ENCODE data around the gene L3MBTL4. TPM values are rescaled to one million over a fixed set of nuclear protein-coding genes. Genes with fewer than 3 reads are reported as not detected.

L3MBTL4 gene
- total RNA-seq, 1 experiment from 2014 or later: 0.87 TPM

DNA sequence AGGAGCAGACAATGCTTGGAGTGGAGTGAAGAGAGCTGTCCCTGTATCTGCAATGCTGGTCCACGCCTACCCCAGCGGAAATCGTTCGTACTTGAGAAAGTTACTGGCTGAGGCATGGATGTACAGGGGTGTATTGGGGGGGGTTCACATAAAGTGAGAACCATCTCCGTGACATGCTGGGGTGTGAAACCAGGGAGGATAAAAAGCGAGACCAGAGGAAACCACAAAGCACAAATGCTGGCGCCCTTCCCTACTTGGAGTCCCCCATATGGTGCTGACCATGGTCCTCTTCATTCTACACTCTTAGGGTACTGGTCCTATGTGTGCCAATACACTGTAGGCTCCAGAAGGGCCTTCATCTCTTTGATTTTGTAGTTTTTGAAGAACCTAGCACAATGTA lies 244.1 kb downstream of the L3MBTL4 start:
- intact Hi-C loops (cut with micrococcal nuclease; ENCODE audit: unreplicated experiment): no loop called here
- no peak for DNase-seq (ENCODE audit: low read depth, low spot score)
- in situ Hi-C loops (cut with HindIII; ENCODE audit: low pct_unique_long_range_greater_than_20kb, low sequenced_read_pairs): no loop called here
- BruUV-seq (replicated peaks): no TSS peak
- Histone ChIP-seq H3K36me3 (ENCODE audit: control insufficient read depth, insufficient read depth, low read length) (no peaks in the 10 kb centered on the region), H3K4me1 (ENCODE audit: control insufficient read depth, insufficient read depth, low read length) (no peaks in the 10 kb centered on the region), H3K27me3 (ENCODE audit: control insufficient read depth, insufficient read depth, low read length) (no peaks in the 10 kb centered on the region), H3K9me3 (ENCODE audit: control insufficient read depth, insufficient read depth, low read depth, low read length) (no peaks in the 10 kb centered on the region), H3K27ac (ENCODE audit: low read length) (no peak overlapping the region), H3K4me3 (ENCODE audit: low read depth in 2 of 2, low read length in 2 of 2) (no peak overlapping the region)
- TF ChIP-seq POLR2AphosphoS5 (IDR thresholded peaks at IDR 0.05; ENCODE audit: low read depth, low read length) (no peak), TCF7L2 (IDR thresholded peaks at IDR 0.05; ENCODE audit: low read depth, low read length) (no peak), SIN3A (IDR thresholded peaks at IDR 0.05; ENCODE audit: borderline replicate concordance, insufficient read depth, low read depth, low read length) (no peak)
- TF ChIP-seq, protein P1, sequence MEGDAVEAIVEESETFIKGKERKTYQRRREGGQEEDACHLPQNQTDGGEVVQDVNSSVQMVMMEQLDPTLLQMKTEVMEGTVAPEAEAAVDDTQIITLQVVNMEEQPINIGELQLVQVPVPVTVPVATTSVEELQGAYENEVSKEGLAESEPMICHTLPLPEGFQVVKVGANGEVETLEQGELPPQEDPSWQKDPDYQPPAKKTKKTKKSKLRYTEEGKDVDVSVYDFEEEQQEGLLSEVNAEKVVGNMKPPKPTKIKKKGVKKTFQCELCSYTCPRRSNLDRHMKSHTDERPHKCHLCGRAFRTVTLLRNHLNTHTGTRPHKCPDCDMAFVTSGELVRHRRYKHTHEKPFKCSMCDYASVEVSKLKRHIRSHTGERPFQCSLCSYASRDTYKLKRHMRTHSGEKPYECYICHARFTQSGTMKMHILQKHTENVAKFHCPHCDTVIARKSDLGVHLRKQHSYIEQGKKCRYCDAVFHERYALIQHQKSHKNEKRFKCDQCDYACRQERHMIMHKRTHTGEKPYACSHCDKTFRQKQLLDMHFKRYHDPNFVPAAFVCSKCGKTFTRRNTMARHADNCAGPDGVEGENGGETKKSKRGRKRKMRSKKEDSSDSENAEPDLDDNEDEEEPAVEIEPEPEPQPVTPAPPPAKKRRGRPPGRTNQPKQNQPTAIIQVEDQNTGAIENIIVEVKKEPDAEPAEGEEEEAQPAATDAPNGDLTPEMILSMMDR (IDR thresholded peaks at IDR 0.05): no peak
- TF ChIP-seq, protein P2, sequence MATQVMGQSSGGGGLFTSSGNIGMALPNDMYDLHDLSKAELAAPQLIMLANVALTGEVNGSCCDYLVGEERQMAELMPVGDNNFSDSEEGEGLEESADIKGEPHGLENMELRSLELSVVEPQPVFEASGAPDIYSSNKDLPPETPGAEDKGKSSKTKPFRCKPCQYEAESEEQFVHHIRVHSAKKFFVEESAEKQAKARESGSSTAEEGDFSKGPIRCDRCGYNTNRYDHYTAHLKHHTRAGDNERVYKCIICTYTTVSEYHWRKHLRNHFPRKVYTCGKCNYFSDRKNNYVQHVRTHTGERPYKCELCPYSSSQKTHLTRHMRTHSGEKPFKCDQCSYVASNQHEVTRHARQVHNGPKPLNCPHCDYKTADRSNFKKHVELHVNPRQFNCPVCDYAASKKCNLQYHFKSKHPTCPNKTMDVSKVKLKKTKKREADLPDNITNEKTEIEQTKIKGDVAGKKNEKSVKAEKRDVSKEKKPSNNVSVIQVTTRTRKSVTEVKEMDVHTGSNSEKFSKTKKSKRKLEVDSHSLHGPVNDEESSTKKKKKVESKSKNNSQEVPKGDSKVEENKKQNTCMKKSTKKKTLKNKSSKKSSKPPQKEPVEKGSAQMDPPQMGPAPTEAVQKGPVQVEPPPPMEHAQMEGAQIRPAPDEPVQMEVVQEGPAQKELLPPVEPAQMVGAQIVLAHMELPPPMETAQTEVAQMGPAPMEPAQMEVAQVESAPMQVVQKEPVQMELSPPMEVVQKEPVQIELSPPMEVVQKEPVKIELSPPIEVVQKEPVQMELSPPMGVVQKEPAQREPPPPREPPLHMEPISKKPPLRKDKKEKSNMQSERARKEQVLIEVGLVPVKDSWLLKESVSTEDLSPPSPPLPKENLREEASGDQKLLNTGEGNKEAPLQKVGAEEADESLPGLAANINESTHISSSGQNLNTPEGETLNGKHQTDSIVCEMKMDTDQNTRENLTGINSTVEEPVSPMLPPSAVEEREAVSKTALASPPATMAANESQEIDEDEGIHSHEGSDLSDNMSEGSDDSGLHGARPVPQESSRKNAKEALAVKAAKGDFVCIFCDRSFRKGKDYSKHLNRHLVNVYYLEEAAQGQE (IDR thresholded peaks at IDR 0.05; ENCODE audit: insufficient read depth in 1 of 2, low read depth in 2 of 2, low read length in 1 of 2): no peak
- POLR2A ChIA-PET: no interaction called here
- ATAC-seq: no peak
- CTCF ChIA-PET: no interaction called here

DNA sequence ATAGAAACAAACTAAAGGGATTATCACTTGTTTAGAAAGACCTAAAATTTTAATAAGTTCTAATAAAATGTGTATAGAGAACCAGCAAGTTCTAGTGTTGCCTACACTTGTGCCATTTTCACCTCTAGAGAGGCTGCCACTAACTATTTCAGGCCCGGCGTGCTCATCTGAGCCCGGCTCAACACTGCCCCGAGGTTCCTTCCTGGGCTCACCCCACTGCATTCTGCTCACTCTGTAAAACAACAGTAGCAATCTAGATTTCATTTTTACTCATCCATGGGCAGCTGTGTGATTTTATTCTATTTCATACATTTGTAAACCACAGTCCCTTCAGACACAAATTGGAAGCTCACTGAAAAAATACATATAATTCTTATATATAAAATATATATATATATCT lies 253.2 kb downstream of the L3MBTL4 start:
- no TSS peak for BruUV-seq (replicated peaks)
- Histone ChIP-seq H3K27ac (ENCODE audit: low read length) (no peak overlapping the region), H3K9me3 (ENCODE audit: control insufficient read depth, insufficient read depth, low read depth, low read length) (no peaks in the 10 kb centered on the region), H3K36me3 (ENCODE audit: control insufficient read depth, insufficient read depth, low read length) (no peaks in the 10 kb centered on the region), H3K27me3 (ENCODE audit: control insufficient read depth, insufficient read depth, low read length) (no peaks in the 10 kb centered on the region), H3K4me3 (ENCODE audit: low read depth in 2 of 2, low read length in 2 of 2) (no peak overlapping the region), H3K4me1 (ENCODE audit: control insufficient read depth, insufficient read depth, low read length) (no peaks in the 10 kb centered on the region)
- intact Hi-C loops (cut with micrococcal nuclease; ENCODE audit: unreplicated experiment): no loop called here
- POLR2A ChIA-PET: no interaction called here
- CTCF ChIA-PET: no interaction called here
- DNase-seq (ENCODE audit: low read depth, low spot score) (no peak), ATAC-seq (no peak)
- in situ Hi-C loops (cut with HindIII; ENCODE audit: low pct_unique_long_range_greater_than_20kb, low sequenced_read_pairs): no loop called here
- TF ChIP-seq, protein P2 (IDR thresholded peaks at IDR 0.05; ENCODE audit: insufficient read depth in 1 of 2, low read depth in 2 of 2, low read length in 1 of 2): no peak
- no peak for TF ChIP-seq POLR2AphosphoS5 (IDR thresholded peaks at IDR 0.05; ENCODE audit: low read depth, low read length)
- no peak for TF ChIP-seq SIN3A (IDR thresholded peaks at IDR 0.05; ENCODE audit: borderline replicate concordance, insufficient read depth, low read depth, low read length)
- TF ChIP-seq, protein P1 (IDR thresholded peaks at IDR 0.05): no peak
- no peak for TF ChIP-seq TCF7L2 (IDR thresholded peaks at IDR 0.05; ENCODE audit: low read depth, low read length)

All from Panc1 (cell line).